ENCODE results near the gene NRP2. TPM values are rescaled to one million over a fixed set of nuclear protein-coding genes. Genes with fewer than 3 reads are reported as not detected.

Gene NRP2
- total RNA-seq, 4 donors from 2014 or later = 4.9 to 22.4 (median 14.5) TPM

GRCh38 chr2:205725059-205725458 lies 42.8 kb downstream of the NRP2 start:
- Histone ChIP-seq H3K27me3 (no peaks in the 10 kb centered on the region), H3K9me3 (no peaks in the 10 kb centered on the region), H3K4me3 (no peak overlapping the region), H3K27ac (no peak overlapping the region), H3K4me1 (no peaks in the 10 kb centered on the region), H3K36me3 (peaks cover 0 to 26% (median 0%) of the 10 kb centered on the region in 3 donors)
- no peak for TF ChIP-seq CTCF (IDR thresholded peaks at IDR 0.05)
- TF ChIP-seq POLR2A (IDR thresholded peaks at IDR 0.05) = no peak
- no peak for DNase-seq

- Histone ChIP-seq H3K36me3 (peaks cover 0 to 26% (median 0%) of the 10 kb centered on the region in 3 donors), H3K27me3 (no peaks in the 10 kb centered on the region), H3K9me3 (no peaks in the 10 kb centered on the region), H3K27ac (peak overlapping the region in 1 of 4 donors; percentile 70), H3K4me1 (no peaks in the 10 kb centered on the region), H3K4me3 (no peak overlapping the region)
- DNase-seq = no peak
- TF ChIP-seq POLR2A (IDR thresholded peaks at IDR 0.05) (no peak), CTCF (IDR thresholded peaks at IDR 0.05) (no peak)
These were observed 44.2 kb downstream of the NRP2 start for GRCh38 chr2:205726506-205726905.

- DNase-seq = no peak
- H3K9me3 ChIP-seq = no peaks in the 10 kb centered on the region
- no peak for TF ChIP-seq CTCF (IDR thresholded peaks at IDR 0.05)
- TF ChIP-seq POLR2A (IDR thresholded peaks at IDR 0.05) = no peak
- H3K27me3 ChIP-seq = no peaks in the 10 kb centered on the region
- H3K36me3 ChIP-seq = peaks cover 0 to 26% (median 0%) of the 10 kb centered on the region in 3 donors
- H3K4me1 ChIP-seq = no peaks in the 10 kb centered on the region
- H3K27ac ChIP-seq = peak overlapping the region in 1 of 4 donors; percentile 70
- no peak overlapping the region for H3K4me3 ChIP-seq
These were observed 44.9 kb downstream of the NRP2 start for GRCh38 chr2:205727174-205727573.

- no peak for DNase-seq
These were observed 46.1 kb downstream of the NRP2 start for GRCh38 chr2:205728366-205728765.

GRCh38 chr2:205730191-205730590 lies 47.9 kb downstream of the NRP2 start:
- TF ChIP-seq CTCF (IDR thresholded peaks at IDR 0.05) = no peak
- no peak for TF ChIP-seq POLR2A (IDR thresholded peaks at IDR 0.05)
- H3K9me3 ChIP-seq = no peaks in the 10 kb centered on the region
- peaks cover 0 to 21% (median 0%) of the 10 kb centered on the region in 3 donors for H3K36me3 ChIP-seq
- no peaks in the 10 kb centered on the region for H3K27me3 ChIP-seq
- no peak overlapping the region for H3K4me3 ChIP-seq
- peaks cover 0 to 9% (median 0%) of the 10 kb centered on the region in 4 donors for H3K4me1 ChIP-seq
- H3K27ac ChIP-seq = peak overlapping the region in 1 of 4 donors; percentile 70
- DNase-seq = no peak

More at GRCh38 chr2:205728366-205728765, 46.1 kb downstream of the NRP2 start:
- TF ChIP-seq POLR2A (IDR thresholded peaks at IDR 0.05) (no peak), CTCF (IDR thresholded peaks at IDR 0.05) (no peak)
- H3K27ac ChIP-seq = peak overlapping the region in 1 of 4 donors; percentile 70
- H3K4me1 ChIP-seq = peaks cover 0 to under 1% (median 0%) of the 10 kb centered on the region in 4 donors
- no peaks in the 10 kb centered on the region for H3K27me3 ChIP-seq
- H3K36me3 ChIP-seq = peaks cover 0 to 26% (median 0%) of the 10 kb centered on the region in 3 donors
- no peaks in the 10 kb centered on the region for H3K9me3 ChIP-seq
- H3K4me3 ChIP-seq = no peak overlapping the region

Data from Peyer's patch (tissue), 4 donors.